WTC11 (cell line): ENCODE results near the gene SDE2. TPM values are rescaled to one million over a fixed set of nuclear protein-coding genes. Genes with fewer than 3 reads are reported as not detected.

ENCODE experiments used
- CREB1 ChIP-seq: sonication (generic); formaldehyde crosslinking; IDR thresholded peaks from 2 replicates; pipeline ENCODE4 v1.8.0; 2023; ENCODE audit warnings: mild to moderate bottlenecking, missing genetic modification reagents
- CREM ChIP-seq: sonication (generic); formaldehyde crosslinking; IDR thresholded peaks from 2 replicates; pipeline ENCODE4 v1.8.1; 2022; ENCODE audit warnings: mild to moderate bottlenecking, missing genetic modification reagents, moderate library complexity
- EMX1 ChIP-seq: fragments of 250-450 bp; sonication (Bioruptor Pico); IDR thresholded peaks from 2 replicates; pipeline ENCODE4 v1.8.0; 2021; ENCODE audit warnings: mild to moderate bottlenecking
- ETV6 ChIP-seq: sonication (generic); formaldehyde crosslinking; IDR thresholded peaks from 2 replicates; pipeline ENCODE4 v1.8.1; 2022; ENCODE audit warnings: mild to moderate bottlenecking, missing genetic modification reagents
- FOXK1 ChIP-seq: sonication (generic); formaldehyde crosslinking; IDR thresholded peaks from 2 replicates; pipeline ENCODE4 v1.8.0; 2022; ENCODE audit warnings: mild to moderate bottlenecking, moderate library complexity, missing genetic modification reagents
- FOXP1 ChIP-seq: sonication (generic); formaldehyde crosslinking; IDR thresholded peaks from 2 replicates; pipeline ENCODE4 v1.8.0; 2022; ENCODE audit warnings: missing genetic modification reagents, mild to moderate bottlenecking, moderate library complexity, borderline replicate concordance
- MXD4 ChIP-seq: fragments of 250-450 bp; sonication (Bioruptor Pico); IDR thresholded peaks from 2 replicates; pipeline ENCODE4 v1.8.0; 2021; ENCODE audit warnings: mild to moderate bottlenecking, moderate library complexity, borderline replicate concordance
- NFE2L1 ChIP-seq: sonication (generic); formaldehyde crosslinking; IDR thresholded peaks from 2 replicates; pipeline ENCODE4 v1.8.1; 2023; ENCODE audit warnings: missing genetic modification reagents
- ZNF671 ChIP-seq: fragments of 250-450 bp; sonication (Bioruptor Pico); IDR thresholded peaks from 2 replicates; pipeline ENCODE4 v1.8.0; 2021; ENCODE audit warnings: mild to moderate bottlenecking
- total RNA-seq: library from RNA; stranded (reverse); gene quantifications from 3 replicates; pipeline ENCODE4 v1.2.3, GENCODE V29; 2021
- TF ChIP-seq, protein P1 (sequence below): sonication (generic); formaldehyde crosslinking; IDR thresholded peaks from 2 replicates; pipeline ENCODE4 v1.8.1; 2022; ENCODE audit warnings: missing genetic modification reagents, borderline replicate concordance
- TF ChIP-seq, protein P2 (sequence below): fragments of 200-600 bp; IDR thresholded peaks from 2 replicates; pipeline ENCODE4 v1.8.0; 2022; ENCODE audit warnings: antibody characterized with exemption
- TF ChIP-seq, protein P3 (sequence below): sonication (generic); formaldehyde crosslinking; IDR thresholded peaks from 2 replicates; pipeline ENCODE4 v1.8.1; 2023; ENCODE audit warnings: mild to moderate bottlenecking, moderate library complexity, missing genetic modification reagents
- TF ChIP-seq, protein P4 (sequence below): sonication (generic); formaldehyde crosslinking; IDR thresholded peaks from 2 replicates; pipeline ENCODE4 v1.8.0; 2023; ENCODE audit warnings: mild to moderate bottlenecking, missing genetic modification reagents
- TF ChIP-seq, protein P5 (sequence below): sonication (generic); formaldehyde crosslinking; IDR thresholded peaks from 2 replicates; pipeline ENCODE4 v1.8.0; 2022; ENCODE audit warnings: mild to moderate bottlenecking, missing genetic modification reagents
- TF ChIP-seq, protein P6 (sequence below): sonication (generic); formaldehyde crosslinking; IDR thresholded peaks from 2 replicates; pipeline ENCODE4 v1.8.0; 2023; ENCODE audit warnings: missing genetic modification reagents, mild to moderate bottlenecking, borderline replicate concordance
- TF ChIP-seq, protein P7 (sequence below): sonication (generic); formaldehyde crosslinking; IDR thresholded peaks from 2 replicates; pipeline ENCODE4 v1.8.0; 2022; ENCODE audit warnings: mild to moderate bottlenecking, missing genetic modification reagents
- TF ChIP-seq, protein P8 (sequence below): sonication (generic); formaldehyde crosslinking; IDR thresholded peaks from 2 replicates; pipeline ENCODE4 v1.8.1; 2023; ENCODE audit warnings: mild to moderate bottlenecking, missing genetic modification reagents
- TF ChIP-seq, protein P9 (sequence below): sonication (generic); formaldehyde crosslinking; IDR thresholded peaks from 2 replicates; pipeline ENCODE4 v1.8.1; 2022; ENCODE audit warnings: low read depth, mild to moderate bottlenecking, moderate library complexity, missing genetic modification reagents, borderline replicate concordance
- TF ChIP-seq, protein P10 (sequence below): sonication (generic); formaldehyde crosslinking; IDR thresholded peaks from 2 replicates; pipeline ENCODE4 v1.8.1; 2023; ENCODE audit warnings: mild to moderate bottlenecking, missing genetic modification reagents, moderate library complexity

Gene SDE2
- total RNA-seq, 1 experiment from 2014 or later, result 17.2 TPM

DNA sequence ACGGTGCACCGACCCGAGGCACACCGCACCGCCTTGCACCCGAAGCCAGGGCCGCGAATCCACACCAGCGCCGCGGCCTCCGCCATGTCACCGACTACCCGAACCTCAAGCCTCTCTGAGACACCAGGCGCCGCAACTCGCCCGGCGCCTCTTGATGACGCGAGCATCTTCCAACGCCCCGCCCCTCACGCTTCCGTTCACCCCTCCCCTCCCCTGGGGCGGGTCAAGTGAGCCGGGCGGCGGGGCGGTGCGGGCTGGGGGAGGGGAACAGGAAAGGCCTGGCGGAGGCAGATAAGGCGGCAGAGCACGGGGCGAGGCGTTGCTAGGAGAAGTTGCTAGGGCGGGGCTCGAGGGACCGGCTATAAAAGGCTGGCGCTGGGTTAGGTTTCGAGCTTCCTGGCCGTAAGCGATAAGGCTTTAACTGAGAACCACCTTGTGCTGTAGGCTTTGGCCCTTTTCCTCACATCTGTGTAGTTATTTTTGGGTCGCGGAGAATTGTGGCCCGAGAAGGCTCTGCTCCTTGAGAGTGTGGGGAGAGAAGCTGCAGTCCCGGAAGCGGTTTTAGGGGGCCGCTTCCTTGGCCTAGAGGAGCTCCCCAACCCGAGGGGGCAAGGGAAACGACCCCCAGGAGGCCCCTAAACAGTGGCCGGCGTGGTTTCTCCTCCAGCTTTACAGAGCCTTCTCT lies at the start of gene SDE2 (continued):
- TF ChIP-seq, protein P1, sequence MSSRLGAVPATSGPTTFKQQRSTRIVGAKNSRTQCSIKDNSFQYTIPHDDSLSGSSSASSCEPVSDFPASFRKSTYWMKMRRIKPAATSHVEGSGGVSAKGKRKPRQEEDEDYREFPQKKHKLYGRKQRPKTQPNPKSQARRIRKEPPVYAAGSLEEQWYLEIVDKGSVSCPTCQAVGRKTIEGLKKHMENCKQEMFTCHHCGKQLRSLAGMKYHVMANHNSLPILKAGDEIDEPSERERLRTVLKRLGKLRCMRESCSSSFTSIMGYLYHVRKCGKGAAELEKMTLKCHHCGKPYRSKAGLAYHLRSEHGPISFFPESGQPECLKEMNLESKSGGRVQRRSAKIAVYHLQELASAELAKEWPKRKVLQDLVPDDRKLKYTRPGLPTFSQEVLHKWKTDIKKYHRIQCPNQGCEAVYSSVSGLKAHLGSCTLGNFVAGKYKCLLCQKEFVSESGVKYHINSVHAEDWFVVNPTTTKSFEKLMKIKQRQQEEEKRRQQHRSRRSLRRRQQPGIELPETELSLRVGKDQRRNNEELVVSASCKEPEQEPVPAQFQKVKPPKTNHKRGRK, result no peak
- TF ChIP-seq, protein P2, sequence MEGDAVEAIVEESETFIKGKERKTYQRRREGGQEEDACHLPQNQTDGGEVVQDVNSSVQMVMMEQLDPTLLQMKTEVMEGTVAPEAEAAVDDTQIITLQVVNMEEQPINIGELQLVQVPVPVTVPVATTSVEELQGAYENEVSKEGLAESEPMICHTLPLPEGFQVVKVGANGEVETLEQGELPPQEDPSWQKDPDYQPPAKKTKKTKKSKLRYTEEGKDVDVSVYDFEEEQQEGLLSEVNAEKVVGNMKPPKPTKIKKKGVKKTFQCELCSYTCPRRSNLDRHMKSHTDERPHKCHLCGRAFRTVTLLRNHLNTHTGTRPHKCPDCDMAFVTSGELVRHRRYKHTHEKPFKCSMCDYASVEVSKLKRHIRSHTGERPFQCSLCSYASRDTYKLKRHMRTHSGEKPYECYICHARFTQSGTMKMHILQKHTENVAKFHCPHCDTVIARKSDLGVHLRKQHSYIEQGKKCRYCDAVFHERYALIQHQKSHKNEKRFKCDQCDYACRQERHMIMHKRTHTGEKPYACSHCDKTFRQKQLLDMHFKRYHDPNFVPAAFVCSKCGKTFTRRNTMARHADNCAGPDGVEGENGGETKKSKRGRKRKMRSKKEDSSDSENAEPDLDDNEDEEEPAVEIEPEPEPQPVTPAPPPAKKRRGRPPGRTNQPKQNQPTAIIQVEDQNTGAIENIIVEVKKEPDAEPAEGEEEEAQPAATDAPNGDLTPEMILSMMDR, result no peak
- TF ChIP-seq, protein P3, sequence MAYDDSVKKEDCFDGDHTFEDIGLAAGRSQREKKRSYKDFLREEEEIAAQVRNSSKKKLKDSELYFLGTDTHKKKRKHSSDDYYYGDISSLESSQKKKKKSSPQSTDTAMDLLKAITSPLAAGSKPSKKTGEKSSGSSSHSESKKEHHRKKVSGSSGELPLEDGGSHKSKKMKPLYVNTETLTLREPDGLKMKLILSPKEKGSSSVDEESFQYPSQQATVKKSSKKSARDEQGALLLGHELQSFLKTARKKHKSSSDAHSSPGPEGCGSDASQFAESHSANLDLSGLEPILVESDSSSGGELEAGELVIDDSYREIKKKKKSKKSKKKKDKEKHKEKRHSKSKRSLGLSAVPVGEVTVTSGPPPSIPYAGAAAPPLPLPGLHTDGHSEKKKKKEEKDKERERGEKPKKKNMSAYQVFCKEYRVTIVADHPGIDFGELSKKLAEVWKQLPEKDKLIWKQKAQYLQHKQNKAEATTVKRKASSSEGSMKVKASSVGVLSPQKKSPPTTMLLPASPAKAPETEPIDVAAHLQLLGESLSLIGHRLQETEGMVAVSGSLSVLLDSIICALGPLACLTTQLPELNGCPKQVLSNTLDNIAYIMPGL, result peak; percentile 61; the same call in 1 of the 2 replicates
- TF ChIP-seq NFE2L1 (no peak), EMX1 (CRISPR knock-in tag) (no peak), FOXP1 (CRISPR knock-in tag) (no peak), ETV6 (CRISPR knock-in tag) (peak; percentile 55), MXD4 (CRISPR knock-in tag) (no peak), ZNF671 (CRISPR knock-in tag) (no peak), CREM (CRISPR knock-in tag) (peak; percentile 97), CREB1 (CRISPR knock-in tag) (no peak), FOXK1 (CRISPR knock-in tag) (peak; percentile 90)
- TF ChIP-seq, protein P4, sequence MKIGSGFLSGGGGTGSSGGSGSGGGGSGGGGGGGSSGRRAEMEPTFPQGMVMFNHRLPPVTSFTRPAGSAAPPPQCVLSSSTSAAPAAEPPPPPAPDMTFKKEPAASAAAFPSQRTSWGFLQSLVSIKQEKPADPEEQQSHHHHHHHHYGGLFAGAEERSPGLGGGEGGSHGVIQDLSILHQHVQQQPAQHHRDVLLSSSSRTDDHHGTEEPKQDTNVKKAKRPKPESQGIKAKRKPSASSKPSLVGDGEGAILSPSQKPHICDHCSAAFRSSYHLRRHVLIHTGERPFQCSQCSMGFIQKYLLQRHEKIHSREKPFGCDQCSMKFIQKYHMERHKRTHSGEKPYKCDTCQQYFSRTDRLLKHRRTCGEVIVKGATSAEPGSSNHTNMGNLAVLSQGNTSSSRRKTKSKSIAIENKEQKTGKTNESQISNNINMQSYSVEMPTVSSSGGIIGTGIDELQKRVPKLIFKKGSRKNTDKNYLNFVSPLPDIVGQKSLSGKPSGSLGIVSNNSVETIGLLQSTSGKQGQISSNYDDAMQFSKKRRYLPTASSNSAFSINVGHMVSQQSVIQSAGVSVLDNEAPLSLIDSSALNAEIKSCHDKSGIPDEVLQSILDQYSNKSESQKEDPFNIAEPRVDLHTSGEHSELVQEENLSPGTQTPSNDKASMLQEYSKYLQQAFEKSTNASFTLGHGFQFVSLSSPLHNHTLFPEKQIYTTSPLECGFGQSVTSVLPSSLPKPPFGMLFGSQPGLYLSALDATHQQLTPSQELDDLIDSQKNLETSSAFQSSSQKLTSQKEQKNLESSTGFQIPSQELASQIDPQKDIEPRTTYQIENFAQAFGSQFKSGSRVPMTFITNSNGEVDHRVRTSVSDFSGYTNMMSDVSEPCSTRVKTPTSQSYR (CRISPR knock-in tag), result peak; percentile 89; the same call in 1 of the 2 replicates
- TF ChIP-seq, protein P5, sequence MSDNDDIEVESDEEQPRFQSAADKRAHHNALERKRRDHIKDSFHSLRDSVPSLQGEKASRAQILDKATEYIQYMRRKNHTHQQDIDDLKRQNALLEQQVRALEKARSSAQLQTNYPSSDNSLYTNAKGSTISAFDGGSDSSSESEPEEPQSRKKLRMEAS (CRISPR knock-in tag), result peak; percentile 43; the same call in 1 of the 2 replicates
- TF ChIP-seq, protein P6, sequence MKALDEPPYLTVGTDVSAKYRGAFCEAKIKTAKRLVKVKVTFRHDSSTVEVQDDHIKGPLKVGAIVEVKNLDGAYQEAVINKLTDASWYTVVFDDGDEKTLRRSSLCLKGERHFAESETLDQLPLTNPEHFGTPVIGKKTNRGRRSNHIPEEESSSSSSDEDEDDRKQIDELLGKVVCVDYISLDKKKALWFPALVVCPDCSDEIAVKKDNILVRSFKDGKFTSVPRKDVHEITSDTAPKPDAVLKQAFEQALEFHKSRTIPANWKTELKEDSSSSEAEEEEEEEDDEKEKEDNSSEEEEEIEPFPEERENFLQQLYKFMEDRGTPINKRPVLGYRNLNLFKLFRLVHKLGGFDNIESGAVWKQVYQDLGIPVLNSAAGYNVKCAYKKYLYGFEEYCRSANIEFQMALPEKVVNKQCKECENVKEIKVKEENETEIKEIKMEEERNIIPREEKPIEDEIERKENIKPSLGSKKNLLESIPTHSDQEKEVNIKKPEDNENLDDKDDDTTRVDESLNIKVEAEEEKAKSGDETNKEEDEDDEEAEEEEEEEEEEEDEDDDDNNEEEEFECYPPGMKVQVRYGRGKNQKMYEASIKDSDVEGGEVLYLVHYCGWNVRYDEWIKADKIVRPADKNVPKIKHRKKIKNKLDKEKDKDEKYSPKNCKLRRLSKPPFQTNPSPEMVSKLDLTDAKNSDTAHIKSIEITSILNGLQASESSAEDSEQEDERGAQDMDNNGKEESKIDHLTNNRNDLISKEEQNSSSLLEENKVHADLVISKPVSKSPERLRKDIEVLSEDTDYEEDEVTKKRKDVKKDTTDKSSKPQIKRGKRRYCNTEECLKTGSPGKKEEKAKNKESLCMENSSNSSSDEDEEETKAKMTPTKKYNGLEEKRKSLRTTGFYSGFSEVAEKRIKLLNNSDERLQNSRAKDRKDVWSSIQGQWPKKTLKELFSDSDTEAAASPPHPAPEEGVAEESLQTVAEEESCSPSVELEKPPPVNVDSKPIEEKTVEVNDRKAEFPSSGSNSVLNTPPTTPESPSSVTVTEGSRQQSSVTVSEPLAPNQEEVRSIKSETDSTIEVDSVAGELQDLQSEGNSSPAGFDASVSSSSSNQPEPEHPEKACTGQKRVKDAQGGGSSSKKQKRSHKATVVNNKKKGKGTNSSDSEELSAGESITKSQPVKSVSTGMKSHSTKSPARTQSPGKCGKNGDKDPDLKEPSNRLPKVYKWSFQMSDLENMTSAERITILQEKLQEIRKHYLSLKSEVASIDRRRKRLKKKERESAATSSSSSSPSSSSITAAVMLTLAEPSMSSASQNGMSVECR, result peak; percentile 61; the same call in 1 of the 2 replicates
- TF ChIP-seq, protein P7, sequence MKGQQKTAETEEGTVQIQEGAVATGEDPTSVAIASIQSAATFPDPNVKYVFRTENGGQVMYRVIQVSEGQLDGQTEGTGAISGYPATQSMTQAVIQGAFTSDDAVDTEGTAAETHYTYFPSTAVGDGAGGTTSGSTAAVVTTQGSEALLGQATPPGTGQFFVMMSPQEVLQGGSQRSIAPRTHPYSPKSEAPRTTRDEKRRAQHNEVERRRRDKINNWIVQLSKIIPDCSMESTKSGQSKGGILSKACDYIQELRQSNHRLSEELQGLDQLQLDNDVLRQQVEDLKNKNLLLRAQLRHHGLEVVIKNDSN (CRISPR knock-in tag), result no peak
- TF ChIP-seq, protein P8, sequence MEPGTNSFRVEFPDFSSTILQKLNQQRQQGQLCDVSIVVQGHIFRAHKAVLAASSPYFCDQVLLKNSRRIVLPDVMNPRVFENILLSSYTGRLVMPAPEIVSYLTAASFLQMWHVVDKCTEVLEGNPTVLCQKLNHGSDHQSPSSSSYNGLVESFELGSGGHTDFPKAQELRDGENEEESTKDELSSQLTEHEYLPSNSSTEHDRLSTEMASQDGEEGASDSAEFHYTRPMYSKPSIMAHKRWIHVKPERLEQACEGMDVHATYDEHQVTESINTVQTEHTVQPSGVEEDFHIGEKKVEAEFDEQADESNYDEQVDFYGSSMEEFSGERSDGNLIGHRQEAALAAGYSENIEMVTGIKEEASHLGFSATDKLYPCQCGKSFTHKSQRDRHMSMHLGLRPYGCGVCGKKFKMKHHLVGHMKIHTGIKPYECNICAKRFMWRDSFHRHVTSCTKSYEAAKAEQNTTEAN (CRISPR knock-in tag), result no peak; the same call in 1 of the 2 replicates
- TF ChIP-seq, protein P9, sequence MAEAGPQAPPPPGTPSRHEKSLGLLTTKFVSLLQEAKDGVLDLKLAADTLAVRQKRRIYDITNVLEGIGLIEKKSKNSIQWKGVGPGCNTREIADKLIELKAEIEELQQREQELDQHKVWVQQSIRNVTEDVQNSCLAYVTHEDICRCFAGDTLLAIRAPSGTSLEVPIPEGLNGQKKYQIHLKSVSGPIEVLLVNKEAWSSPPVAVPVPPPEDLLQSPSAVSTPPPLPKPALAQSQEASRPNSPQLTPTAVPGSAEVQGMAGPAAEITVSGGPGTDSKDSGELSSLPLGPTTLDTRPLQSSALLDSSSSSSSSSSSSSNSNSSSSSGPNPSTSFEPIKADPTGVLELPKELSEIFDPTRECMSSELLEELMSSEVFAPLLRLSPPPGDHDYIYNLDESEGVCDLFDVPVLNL (CRISPR knock-in tag), result no peak
- TF ChIP-seq, protein P10, sequence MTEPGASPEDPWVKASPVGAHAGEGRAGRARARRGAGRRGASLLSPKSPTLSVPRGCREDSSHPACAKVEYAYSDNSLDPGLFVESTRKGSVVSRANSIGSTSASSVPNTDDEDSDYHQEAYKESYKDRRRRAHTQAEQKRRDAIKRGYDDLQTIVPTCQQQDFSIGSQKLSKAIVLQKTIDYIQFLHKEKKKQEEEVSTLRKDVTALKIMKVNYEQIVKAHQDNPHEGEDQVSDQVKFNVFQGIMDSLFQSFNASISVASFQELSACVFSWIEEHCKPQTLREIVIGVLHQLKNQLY (CRISPR knock-in tag), result no peak
